B cell (primary cell): ENCODE results near the gene BMAL1. TPM values are rescaled to one million over a fixed set of nuclear protein-coding genes. Genes with fewer than 3 reads are reported as not detected.

Experiments used
- ATAC-seq: fragments of 200-7000 bp; cut with Tn5 transposase; one replicate; pipeline ENCODE4 v1.10.0; 2021; ENCODE audit warnings: low read depth, mild to moderate bottlenecking, moderate number of reproducible peaks, moderate library complexity
- CTCF ChIA-PET: fragments of 350-600 bp; sonication (Branson Sonifier 250); formaldehyde crosslinking; loops from one replicate; lab custom pipeline; 2021; ENCODE audit warnings: antibody characterized with exemption, inconsistent platforms; lab: Charles Lee
- POLR2A ChIA-PET: fragments of 350-600 bp; sonication (Branson Sonifier 250); formaldehyde crosslinking; loops from one replicate; lab custom pipeline; 2021; ENCODE audit warnings: antibody characterized with exemption; lab: Charles Lee
- DNase-seq: peaks from one replicate; pipeline ENCODE4 v3.0.0; 2013
- H2AFZ ChIP-seq: 2 replicates; pipeline ENCODE4 v1.6.1; 2012; ENCODE audit warnings: mild to moderate bottlenecking, low read depth, low read length; ENCODE audit not compliant: insufficient read depth, poor library complexity, severe bottlenecking
- H3K27ac ChIP-seq, 2 donors: 1 replicate in 1 of 2; 2 replicates in 1 of 2; pipeline ENCODE4 v1.5.1; 2012 to 2013; ENCODE audit warnings: low read length in 2 of 2, mild to moderate bottlenecking in 2 of 2, moderate library complexity in 1 of 2
- H3K27me3 ChIP-seq, 4 experiments: fragments of 200-600 bp in 1 of 4; sonication (generic) in 1 of 4; replicated peaks in 1 of 4; 1 replicate in 2 of 4; 2 replicates in 2 of 4; pipeline versions ENCODE4 v1.6.1 to v1.7.0; 2013 to 2016; ENCODE audit warnings: low read length in 3 of 4, mild to moderate bottlenecking in 2 of 4, mixed read lengths in 1 of 4, moderate library complexity in 1 of 4; ENCODE audit not compliant: insufficient read depth in 4 of 4, control insufficient read depth in 3 of 4; ENCODE audit errors: control extremely low read depth in 1 of 4
- H3K36me3 ChIP-seq, 2 experiments: replicated peaks in 1 of 2; 1 replicate in 1 of 2; 2 replicates in 1 of 2; pipeline versions ENCODE4 v1.6.1 to v1.7.1; 2013; ENCODE audit warnings: low read length in 1 of 2; ENCODE audit not compliant: insufficient read depth in 2 of 2, control insufficient read depth in 1 of 2; ENCODE audit errors: control extremely low read depth in 1 of 2, extremely low read depth in 1 of 2
- H3K4me1 ChIP-seq, 2 donors: fragments of 200-600 bp in 1 of 2; sonication (generic) in 1 of 2; 1 replicate in 1 of 2; 2 replicates in 1 of 2; pipeline versions ENCODE4 v1.5.1 to v1.6.1; 2013 to 2017; ENCODE audit warnings: low read length in 2 of 2; ENCODE audit not compliant: control insufficient read depth in 2 of 2, insufficient read depth in 2 of 2
- H3K4me2 ChIP-seq: replicated peaks from 2 replicates; pipeline ENCODE3; 2012; ENCODE audit warnings: mild to moderate bottlenecking, low read depth, low read length; ENCODE audit not compliant: poor library complexity, severe bottlenecking
- H3K4me3 ChIP-seq, 5 experiments: fragments of 200-600 bp in 1 of 5; sonication (generic) in 1 of 5; 1 replicate in 3 of 5; 2 replicates in 2 of 5; pipeline versions ENCODE4 v1.5.1 to v1.7.0; 2011 to 2016; ENCODE audit warnings: low read length in 4 of 5, mild to moderate bottlenecking in 4 of 5, low read depth in 2 of 5, control low read depth in 1 of 5, moderate library complexity in 1 of 5; ENCODE audit not compliant: insufficient read depth in 1 of 5; ENCODE audit errors: control extremely low read depth in 1 of 5, extremely low read depth in 1 of 5
- H3K79me2 ChIP-seq: fragments of 200-600 bp; sonication (generic); one replicate; pipeline ENCODE4 v1.6.0; 2016; ENCODE audit warnings: low read length; ENCODE audit not compliant: control insufficient read depth, insufficient read depth
- H3K9ac ChIP-seq: fragments of 200-600 bp; sonication (generic); 2 replicates; pipeline ENCODE4 v1.6.1; 2017; ENCODE audit warnings: mild to moderate bottlenecking, low read length, moderate library complexity
- H3K9me3 ChIP-seq, 3 donors: one replicate each; pipeline versions ENCODE4 v1.6.1 to v1.7.1; 2013; ENCODE audit warnings: low read length in 2 of 3; ENCODE audit not compliant: control insufficient read depth in 2 of 3, insufficient read depth in 1 of 3; ENCODE audit errors: control extremely low read depth in 1 of 3
- H4K20me1 ChIP-seq: 2 replicates; pipeline ENCODE4 v1.6.0; 2012; ENCODE audit warnings: mild to moderate bottlenecking, low read length; ENCODE audit not compliant: insufficient read depth, control insufficient read depth, poor library complexity, severe bottlenecking
- H3K27ac Mint-ChIP-seq: one replicate; pipeline ENCODE4 v1.8.0; 2021; ENCODE audit warnings: mixed read lengths
- H3K27me3 Mint-ChIP-seq: one replicate; pipeline ENCODE4 v1.8.0; 2021; ENCODE audit warnings: mixed read lengths
- H3K4me1 Mint-ChIP-seq: one replicate; pipeline ENCODE4 v1.8.0; 2021; ENCODE audit warnings: mixed read lengths
- H3K4me3 Mint-ChIP-seq: one replicate; pipeline ENCODE4 v1.8.0; 2021; ENCODE audit warnings: mixed read lengths
- H3K9me3 Mint-ChIP-seq: one replicate; pipeline ENCODE4 v1.8.0; 2022; ENCODE audit warnings: mixed read lengths; ENCODE audit not compliant: insufficient read depth
- EZH2 ChIP-seq: IDR thresholded peaks from 2 replicates; pipeline ENCODE4 v1.6.1; 2012; ENCODE audit warnings: borderline replicate concordance, low read depth, mild to moderate bottlenecking, moderate library complexity, low read length; ENCODE audit not compliant: insufficient read depth, poor library complexity, severe bottlenecking
- WGBS: methylation state at CpG from one replicate; pipeline ENCODE4 v1.1.5; 2013; ENCODE audit warnings: missing lambda C conversion rate; ENCODE audit not compliant: insufficient coverage; 5-methylcytosine and 5-hydroxymethylcytosine counted together
- intact Hi-C: fragments of 100-400 bp; cut with micrococcal nuclease; formaldehyde crosslinking; loops from one replicate; pipeline ENCODE4 v1.10.0; 2022
- polyA plus RNA-seq: library from polyadenylated mRNA; depleted of rRNA; stranded (reverse); fragments of >200 nt; gene quantifications from 2 replicates; pipeline ENCODE4 v1.2.3, GENCODE V29; 2012
- total RNA-seq, 2 donors: library from RNA; stranded (reverse); fragments of 120-200 nt in 1 of 2; gene quantifications; 1 replicate in 1 of 2; 2 replicates in 1 of 2; pipeline versions ENCODE4 v1.2.3 to v1.2.4, GENCODE V29; 2013 to 2022
- TF ChIP-seq, protein P1 (sequence below): fragments of 200-600 bp; IDR thresholded peaks from one replicate; pipeline ENCODE4 v1.8.0; 2022; ENCODE audit warnings: antibody characterized with exemption, mild to moderate bottlenecking

The BMAL1 gene
- total and polyA plus RNA-seq, 2 donors (not counting 1 experiment from before 2014, with no cell fraction given): 8.6 to 39.1 TPM

DNA sequence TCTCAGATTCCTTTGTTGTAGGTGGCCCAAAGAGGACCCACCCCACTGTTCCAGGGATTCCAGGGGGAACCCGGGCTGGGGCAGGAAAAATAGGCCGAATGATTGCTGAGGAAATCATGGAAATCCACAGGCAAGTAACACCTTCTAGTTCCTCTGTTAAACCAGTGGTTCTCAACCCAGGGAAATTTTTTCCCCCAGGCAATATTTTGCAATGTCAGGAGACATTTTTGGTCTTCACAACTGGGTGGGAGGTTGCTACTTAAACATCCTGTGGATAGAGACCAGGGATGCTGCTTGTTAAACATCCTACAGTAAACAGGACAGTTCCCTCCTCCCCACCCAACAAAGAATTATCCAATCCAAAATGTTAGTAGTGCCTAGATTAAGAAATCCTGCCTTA, 100.7 kb downstream of the BMAL1 start:
- no peaks in the 10 kb centered on the region for H4K20me1 ChIP-seq
- no peak overlapping the region for H3K4me2 ChIP-seq
- H3K9me3 Mint-ChIP-seq: no peaks in the 10 kb centered on the region
- H3K4me1 Mint-ChIP-seq: no peaks in the 10 kb centered on the region
- no peak for TF ChIP-seq EZH2
- TF ChIP-seq, protein P1, sequence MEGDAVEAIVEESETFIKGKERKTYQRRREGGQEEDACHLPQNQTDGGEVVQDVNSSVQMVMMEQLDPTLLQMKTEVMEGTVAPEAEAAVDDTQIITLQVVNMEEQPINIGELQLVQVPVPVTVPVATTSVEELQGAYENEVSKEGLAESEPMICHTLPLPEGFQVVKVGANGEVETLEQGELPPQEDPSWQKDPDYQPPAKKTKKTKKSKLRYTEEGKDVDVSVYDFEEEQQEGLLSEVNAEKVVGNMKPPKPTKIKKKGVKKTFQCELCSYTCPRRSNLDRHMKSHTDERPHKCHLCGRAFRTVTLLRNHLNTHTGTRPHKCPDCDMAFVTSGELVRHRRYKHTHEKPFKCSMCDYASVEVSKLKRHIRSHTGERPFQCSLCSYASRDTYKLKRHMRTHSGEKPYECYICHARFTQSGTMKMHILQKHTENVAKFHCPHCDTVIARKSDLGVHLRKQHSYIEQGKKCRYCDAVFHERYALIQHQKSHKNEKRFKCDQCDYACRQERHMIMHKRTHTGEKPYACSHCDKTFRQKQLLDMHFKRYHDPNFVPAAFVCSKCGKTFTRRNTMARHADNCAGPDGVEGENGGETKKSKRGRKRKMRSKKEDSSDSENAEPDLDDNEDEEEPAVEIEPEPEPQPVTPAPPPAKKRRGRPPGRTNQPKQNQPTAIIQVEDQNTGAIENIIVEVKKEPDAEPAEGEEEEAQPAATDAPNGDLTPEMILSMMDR: no peak
- no peak overlapping the region for H3K4me3 Mint-ChIP-seq
- ChIA-PET POLR2A (no interaction called here), CTCF (interaction anchor here (1.2 to 1.4 kb wide), 2 partner anchors 11 to 15 kb away, joined by 3 to 4 read pairs; no protein-coding TSS in a partner anchor)
- no peak overlapping the region for H3K27ac Mint-ChIP-seq
- intact Hi-C loops: no loop called here
- no peak overlapping the region for H3K4me3 ChIP-seq
- H3K4me1 ChIP-seq: no peaks in the 10 kb centered on the region
- no peaks in the 10 kb centered on the region for H3K27me3 ChIP-seq
- H3K27me3 Mint-ChIP-seq: no peaks in the 10 kb centered on the region
- no peak overlapping the region for H3K9ac ChIP-seq
- WGBS: 100% methylated on average over 1 of the region's 2 CpGs
- H3K79me2 ChIP-seq: no peaks in the 10 kb centered on the region
- H3K36me3 ChIP-seq: peaks cover 3 to 64% of the 10 kb centered on the region in 2 experiments
- H3K27ac ChIP-seq: no peak overlapping the region
- ATAC-seq (no peak), DNase-seq (no peak)
- H3K9me3 ChIP-seq: no peaks in the 10 kb centered on the region
- H2AFZ ChIP-seq: no peak overlapping the region

DNA sequence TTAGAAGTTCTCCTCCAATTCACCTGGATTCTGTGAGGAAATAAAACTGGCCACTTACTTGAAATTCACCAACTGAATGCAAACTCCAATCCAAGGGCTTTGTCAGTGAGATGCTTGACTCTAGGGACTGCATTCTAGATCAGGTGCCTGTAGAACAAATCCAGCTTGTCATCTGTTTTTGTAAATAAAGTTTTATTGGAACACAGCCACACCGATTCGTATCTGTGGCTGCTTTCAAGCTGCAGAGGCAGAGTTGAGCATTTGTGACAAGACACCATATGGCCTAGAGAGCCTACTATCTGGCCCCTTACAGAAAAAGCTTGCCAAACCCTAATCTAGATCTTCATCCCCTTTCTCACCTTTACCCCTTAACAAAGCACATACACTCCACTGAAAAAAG, 103.1 kb downstream of the BMAL1 start:
- Histone ChIP-seq H3K4me3 (no peak overlapping the region), H3K4me1 (no peaks in the 10 kb centered on the region), H3K27me3 (no peaks in the 10 kb centered on the region), H3K36me3 (peaks cover 3 to 55% of the 10 kb centered on the region in 2 experiments), H3K9ac (no peak overlapping the region), H2AFZ (no peak overlapping the region), H3K4me2 (no peak overlapping the region), H3K9me3 (no peaks in the 10 kb centered on the region), H3K27ac (no peak overlapping the region), H3K79me2 (no peaks in the 10 kb centered on the region), H4K20me1 (no peaks in the 10 kb centered on the region)
- Mint-ChIP-seq H3K27me3 (no peaks in the 10 kb centered on the region), H3K27ac (no peak overlapping the region), H3K4me1 (no peaks in the 10 kb centered on the region), H3K4me3 (no peak overlapping the region), H3K9me3 (no peaks in the 10 kb centered on the region)
- TF ChIP-seq, protein P1: no peak
- TF ChIP-seq EZH2: no peak
- CTCF ChIA-PET: no interaction called here
- ATAC-seq: no peak
- POLR2A ChIA-PET: no interaction called here
- WGBS: 80% methylated on average over 1 of the region's 2 CpGs
- DNase-seq: no peak
- intact Hi-C loops: no loop called here
